Ishikawa (cell line): Measurements from ENCODE around the gene CTRB2.

Experiments
- CEBPB ChIP-seq: IDR thresholded peaks from 2 replicates; pipeline ENCODE4 v1.6.1; 2012
- CREB1 ChIP-seq: IDR thresholded peaks from 2 replicates; pipeline ENCODE4 v1.6.1; 2012; ENCODE audit warnings: low read depth
- EGR1 ChIP-seq: IDR thresholded peaks from 2 replicates; pipeline ENCODE4 v1.6.1; 2012
- EP300 ChIP-seq: IDR thresholded peaks from 2 replicates; pipeline ENCODE4 v1.6.1; 2012; ENCODE audit warnings: borderline replicate concordance
- FOXM1 ChIP-seq: IDR thresholded peaks from 2 replicates; pipeline ENCODE4 v1.6.1; 2012; ENCODE audit warnings: low read depth, borderline replicate concordance
- MAX ChIP-seq: IDR thresholded peaks from 2 replicates; pipeline ENCODE4 v1.6.1; 2012
- NFIC ChIP-seq: IDR thresholded peaks from 2 replicates; pipeline ENCODE4 v1.6.1; 2012
- RAD21 ChIP-seq: IDR thresholded peaks from 2 replicates; pipeline ENCODE4 v1.6.1; 2012; ENCODE audit warnings: low read depth
- REST ChIP-seq: IDR thresholded peaks from 2 replicates; pipeline ENCODE4 v1.6.1; 2012; ENCODE audit warnings: low read depth, mild to moderate bottlenecking
- TAF1 ChIP-seq: IDR thresholded peaks from 2 replicates; pipeline ENCODE4 v1.6.1; 2012; ENCODE audit warnings: low read depth, mild to moderate bottlenecking
- TCF12 ChIP-seq: IDR thresholded peaks from 2 replicates; pipeline ENCODE4 v1.6.1; 2012; ENCODE audit warnings: low read depth
- TEAD4 ChIP-seq: IDR thresholded peaks from 2 replicates; pipeline ENCODE4 v1.6.1; 2012
- USF1 ChIP-seq: IDR thresholded peaks from 2 replicates; pipeline ENCODE4 v1.6.1; 2012
- YY1 ChIP-seq: IDR thresholded peaks from 2 replicates; pipeline ENCODE4 v1.6.1; 2012; ENCODE audit warnings: low read depth
- ZBTB7A ChIP-seq: IDR thresholded peaks from 2 replicates; pipeline ENCODE4 v1.6.1; 2012; ENCODE audit warnings: low read depth

The CTRB2 gene

GRCh38 chr16:75193265-75193650 lies 13.7 kb downstream of the CTRB2 start:
- TF ChIP-seq REST = no peak
- no peak for TF ChIP-seq TCF12
- no peak for TF ChIP-seq RAD21
- no peak for TF ChIP-seq NFIC
- TF ChIP-seq CEBPB = no peak
- no peak for TF ChIP-seq TEAD4
- TF ChIP-seq ZBTB7A = no peak
- TF ChIP-seq EP300 = no peak
- no peak for TF ChIP-seq TAF1
- TF ChIP-seq CREB1 = no peak
- TF ChIP-seq YY1 = no peak
- no peak for TF ChIP-seq EGR1
- no peak for TF ChIP-seq FOXM1

GRCh38 chr16:75192606-75193264 lies 14.2 kb downstream of the CTRB2 start:
- TF ChIP-seq ZBTB7A (no peak), YY1 (no peak), CEBPB (no peak), TAF1 (no peak), FOXM1 (no peak), EP300 (no peak), RAD21 (no peak), MAX (no peak), TEAD4 (no peak)

- TF ChIP-seq FOXM1 (no peak), REST (no peak), CREB1 (no peak), EGR1 (no peak), YY1 (no peak), TEAD4 (no peak), ZBTB7A (no peak), CEBPB (no peak), TCF12 (no peak), USF1 (no peak), TAF1 (no peak), MAX (no peak)
These were observed 17.2 kb downstream of the CTRB2 start for GRCh38 chr16:75189638-75190245.

GRCh38 chr16:75188832-75189477 lies 18.0 kb downstream of the CTRB2 start:
- TF ChIP-seq CEBPB (no peak), CREB1 (no peak), USF1 (no peak), ZBTB7A (no peak), YY1 (no peak), REST (no peak)
